Smooth muscle cell (in vitro differentiated cells): ENCODE data around the gene SF1. TPM values are rescaled to one million over a fixed set of nuclear protein-coding genes. Genes with fewer than 3 reads are reported as not detected.
A peak's percentile ranks its signal among the peaks of the same experiment; 100 is the strongest.

Experiments used
- DNase-seq: peaks from one replicate; lab custom pipeline; 2025; ENCODE audit not compliant: unreplicated experiment; lab: John Stamatoyannopoulos, UW
- H2AFZ ChIP-seq: fragments of 200-600 bp; sonication (generic); 2 replicates; pipeline ENCODE4 v1.6.0; 2016; ENCODE audit warnings: antibody characterized with exemption, low read depth, mild to moderate bottlenecking
- H3F3A ChIP-seq: fragments of 200-600 bp; sonication (generic); 2 replicates; pipeline ENCODE4 v1.6.0; 2017; ENCODE audit warnings: antibody characterized with exemption, low read depth
- H3K27ac ChIP-seq: fragments of 200-600 bp; sonication (generic); 2 replicates; pipeline ENCODE4 v1.5.1; 2016; ENCODE audit warnings: low read depth, mild to moderate bottlenecking
- H3K27me3 ChIP-seq: fragments of 200-600 bp; sonication (generic); 2 replicates; pipeline ENCODE4 v1.6.1; 2016; ENCODE audit warnings: low read depth, mild to moderate bottlenecking
- H3K36me3 ChIP-seq: fragments of 200-600 bp; sonication (generic); 2 replicates; pipeline ENCODE4 v1.5.1; 2016; ENCODE audit warnings: low read depth
- H3K4me1 ChIP-seq: fragments of 200-600 bp; sonication (generic); 2 replicates; pipeline ENCODE4 v1.5.1; 2016; ENCODE audit warnings: low read depth
- H3K4me2 ChIP-seq: fragments of 200-600 bp; sonication (generic); 2 replicates; pipeline ENCODE4 v1.6.0; 2016; ENCODE audit warnings: mild to moderate bottlenecking
- H3K4me3 ChIP-seq: fragments of 200-600 bp; sonication (generic); 2 replicates; pipeline ENCODE4 v1.5.1; 2016; ENCODE audit warnings: mild to moderate bottlenecking
- H3K79me2 ChIP-seq: fragments of 200-600 bp; sonication (generic); 2 replicates; pipeline ENCODE4 v1.6.0; 2016; ENCODE audit warnings: low read depth, mild to moderate bottlenecking
- H3K9ac ChIP-seq: fragments of 200-600 bp; sonication (generic); 2 replicates; pipeline ENCODE4 v1.6.0; 2016; ENCODE audit warnings: low read depth
- H3K9me3 ChIP-seq: fragments of 200-600 bp; sonication (generic); replicated peaks from 2 replicates; pipeline ENCODE4 v1.5.1; 2016; ENCODE audit warnings: low read depth
- H4K20me1 ChIP-seq: fragments of 200-600 bp; sonication (generic); 2 replicates; pipeline ENCODE4 v1.6.0; 2016; ENCODE audit warnings: low read depth
- CTCF ChIP-seq: fragments of 200-600 bp; sonication (generic); IDR thresholded peaks from 2 replicates; pipeline ENCODE4 v1.5.1; 2017; ENCODE audit warnings: borderline replicate concordance, mild to moderate bottlenecking, antibody characterized with exemption; ENCODE audit not compliant: insufficient read depth, poor library complexity, severe bottlenecking
- WGBS: methylation state at CpG from one replicate; pipeline ENCODE4 v1.1.7; 2016; ENCODE audit warnings: low lambda C conversion rate; 5-methylcytosine and 5-hydroxymethylcytosine counted together
- polyA plus RNA-seq: library from polyadenylated mRNA; unstranded; fragments of >200 nt; fragmentation: Nextera tagmentation; extraction: Ambion mirVana; gene quantifications from 2 replicates; pipeline ENCODE4 v1.2.1, GENCODE V29; 2016
- total RNA-seq: library from RNA; depleted of rRNA; stranded (reverse); fragments of >200 nt; gene quantifications from 2 replicates; pipeline ENCODE4 v1.2.3, GENCODE V29; 2014

Gene SF1
- total and polyA plus RNA-seq, 2 experiments from 2014 or later, result 84.2 to 115 TPM

GRCh38 chr11:64724863-64725532, 53.3 kb downstream of the SF1 start:
- H3K4me1 ChIP-seq, result no peaks in the 10 kb centered on the region
- H3K79me2 ChIP-seq, result no peaks in the 10 kb centered on the region
- H2AFZ ChIP-seq, result no peak overlapping the region
- no peaks in the 10 kb centered on the region for H4K20me1 ChIP-seq
- TF ChIP-seq CTCF, result no peak
- H3K9ac ChIP-seq, result no peak overlapping the region
- DNase-seq, result no peak
- H3K9me3 ChIP-seq, result no peaks in the 10 kb centered on the region
- no peak overlapping the region for H3K4me2 ChIP-seq
- no peaks in the 10 kb centered on the region for H3F3A ChIP-seq
- no peak overlapping the region for H3K27ac ChIP-seq
- 87% methylated on average over 7 of the region's 7 CpGs for WGBS
- H3K36me3 ChIP-seq, result no peaks in the 10 kb centered on the region
- H3K4me3 ChIP-seq, result no peak overlapping the region
- H3K27me3 ChIP-seq, result peaks cover 26% of the 10 kb centered on the region

- 78% methylated on average over 9 of the region's 9 CpGs for WGBS
These were observed 54.2 kb downstream of the SF1 start for GRCh38 chr11:64723907-64724862.

GRCh38 chr11:64723117-64723906, 55.0 kb downstream of the SF1 start, which contains the start of gene NRXN2:
Gene NRXN2, minus strand, starts transcription at chr11:64723197. Its CDS starts 9,498 bp downstream, at chr11:64713699.
- Histone ChIP-seq H2AFZ (peak within 1 kb of the TSS; percentile 83), H3K4me1 (no peaks in the 10 kb centered on the region), H3K4me3 (peak within 1 kb of the TSS; percentile 65), H3K9me3 (no peaks in the 10 kb centered on the region), H3F3A (no peaks in the 10 kb centered on the region), H3K27me3 (peaks cover 35% of the 10 kb centered on the region), H3K4me2 (peak within 1 kb of the TSS; percentile 95), H3K79me2 (no peaks in the 10 kb centered on the region), H3K27ac (no peak within 1 kb of the TSS), H4K20me1 (no peaks in the 10 kb centered on the region), H3K9ac (peak within 1 kb of the TSS; percentile 76), H3K36me3 (no peaks in the 10 kb centered on the region)
- peak; percentile 40 for DNase-seq
- WGBS, result 5% methylated on average over 52 of the region's 66 CpGs
- peak; percentile 99 for TF ChIP-seq CTCF

More at GRCh38 chr11:64723907-64724862, 54.2 kb downstream of the SF1 start:
- H2AFZ ChIP-seq, result no peak overlapping the region
- no peaks in the 10 kb centered on the region for H4K20me1 ChIP-seq
- no peak overlapping the region for H3K9ac ChIP-seq
- H3K4me3 ChIP-seq, result no peak overlapping the region
- H3K4me1 ChIP-seq, result no peaks in the 10 kb centered on the region
- DNase-seq, result no peak
- no peaks in the 10 kb centered on the region for H3F3A ChIP-seq
- no peak for TF ChIP-seq CTCF
- H3K36me3 ChIP-seq, result no peaks in the 10 kb centered on the region
- H3K79me2 ChIP-seq, result no peaks in the 10 kb centered on the region
- no peak overlapping the region for H3K4me2 ChIP-seq
- H3K27me3 ChIP-seq, result peaks cover 34% of the 10 kb centered on the region
- H3K27ac ChIP-seq, result no peak overlapping the region
- no peaks in the 10 kb centered on the region for H3K9me3 ChIP-seq
